ENCODE data around the gene FGD6. TPM values are rescaled to one million over a fixed set of nuclear protein-coding genes. Genes with fewer than 3 reads are reported as not detected.
"Not testable (repeated sequence)": the region's sequence is repeated elsewhere in the genome, so short reads cannot be mapped to it uniquely, and the experiment has no call there.

FGD6 gene
- total RNA-seq, 1 donor = 12.5 TPM

DNA sequence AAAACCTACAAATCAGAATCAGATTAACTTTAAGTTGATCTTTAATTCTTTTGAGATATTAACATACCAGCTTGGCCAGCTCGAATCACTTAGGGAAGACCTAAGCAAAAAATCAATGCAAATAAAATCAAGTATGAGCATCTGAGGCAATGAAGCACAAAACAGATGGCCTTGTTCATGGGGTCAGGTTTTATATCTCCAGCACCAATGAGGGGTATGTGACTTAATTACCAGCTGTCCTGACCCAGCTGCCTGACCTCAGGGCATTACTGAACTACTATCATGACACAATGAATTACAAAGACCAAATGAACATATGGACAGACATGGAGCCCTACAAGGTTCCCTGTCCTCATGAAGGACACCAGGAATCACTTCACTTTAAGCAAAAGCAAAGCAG is 70.5 kb downstream of the FGD6 start:
- no peak for TF ChIP-seq CTCF (IDR thresholded peaks at IDR 0.05; ENCODE audit: insufficient read depth, low read length)
- no peak for DNase-seq (ENCODE audit: low read depth)
- H3K4me3 ChIP-seq (ENCODE audit: low read depth, low read length) = no peak overlapping the region

- TF ChIP-seq CTCF (IDR thresholded peaks at IDR 0.05; ENCODE audit: insufficient read depth, low read length) = no peak
- DNase-seq (ENCODE audit: low read depth) = peak; percentile 74
- H3K4me3 ChIP-seq (ENCODE audit: low read depth, low read length) = no peak overlapping the region
These were observed 73.6 kb downstream of the FGD6 start for GRCh38 chr12:95143621-95144205.

DNA sequence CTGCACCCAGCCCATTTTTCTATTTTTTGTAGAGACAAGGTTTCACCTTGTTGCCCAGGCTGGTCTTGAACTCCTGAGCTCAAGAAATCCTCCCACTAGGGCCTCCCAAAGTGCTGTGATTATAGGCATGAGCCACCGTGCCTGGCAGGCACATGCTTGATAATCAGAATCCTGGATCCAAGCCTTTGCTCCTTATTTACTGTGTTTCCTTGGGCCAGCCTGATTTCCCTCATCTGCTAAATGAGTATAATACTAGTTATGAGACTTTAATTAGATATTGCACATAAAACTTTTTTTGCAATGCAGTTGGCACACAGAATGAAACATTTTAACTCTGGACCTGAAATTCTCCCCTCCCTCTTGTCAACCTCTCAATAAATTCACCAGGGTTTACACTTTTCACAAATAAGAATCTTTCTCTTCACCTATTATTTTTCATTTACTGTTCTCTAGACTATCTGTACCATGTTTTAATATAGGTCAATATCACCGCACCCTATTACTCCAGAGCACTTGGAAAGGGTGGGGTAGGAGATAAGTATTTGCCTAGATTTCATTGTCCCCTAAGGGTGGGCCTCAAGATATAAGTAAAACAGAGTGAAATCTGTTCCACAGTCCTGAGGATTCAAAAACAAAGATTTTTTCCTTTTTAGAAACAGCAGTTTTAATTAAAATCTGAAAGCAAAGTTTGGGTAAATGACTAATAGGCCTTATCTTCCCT is 74.7 kb downstream of the FGD6 start:
- TF ChIP-seq CTCF (IDR thresholded peaks at IDR 0.05; ENCODE audit: insufficient read depth, low read length) = no peak
- no peak for DNase-seq (ENCODE audit: low read depth)
- no peak overlapping the region for H3K4me3 ChIP-seq (ENCODE audit: low read depth, low read length)

DNA sequence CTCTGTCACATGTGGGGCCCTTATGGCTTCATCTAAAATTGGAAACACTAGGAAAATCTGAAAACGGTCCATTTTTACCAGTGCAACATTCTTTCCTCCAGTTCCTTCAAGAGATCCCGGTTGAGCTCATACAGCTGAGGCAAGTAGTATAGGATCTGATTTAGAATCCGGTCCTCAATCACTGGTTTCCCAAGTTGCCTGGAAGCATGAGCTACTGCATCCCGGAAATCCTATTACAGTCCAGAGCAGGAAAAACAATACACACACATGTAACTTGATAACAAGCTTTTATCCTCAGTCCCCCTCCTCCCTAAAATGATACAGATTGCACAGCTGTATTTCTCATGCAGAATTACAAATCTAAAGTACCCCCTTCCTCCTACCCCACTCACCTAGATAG is 76.0 kb downstream of the FGD6 start:
- H3K4me3 ChIP-seq (ENCODE audit: low read depth, low read length) = no peak overlapping the region
- no peak for TF ChIP-seq CTCF (IDR thresholded peaks at IDR 0.05; ENCODE audit: insufficient read depth, low read length)
- DNase-seq (ENCODE audit: low read depth) = no peak

- not testable (repeated sequence) for DNase-seq (ENCODE audit: low read depth); H3K4me3 ChIP-seq (ENCODE audit: low read depth, low read length)
These were observed 79.2 kb downstream of the FGD6 start for GRCh38 chr12:95138031-95138430.

DNA sequence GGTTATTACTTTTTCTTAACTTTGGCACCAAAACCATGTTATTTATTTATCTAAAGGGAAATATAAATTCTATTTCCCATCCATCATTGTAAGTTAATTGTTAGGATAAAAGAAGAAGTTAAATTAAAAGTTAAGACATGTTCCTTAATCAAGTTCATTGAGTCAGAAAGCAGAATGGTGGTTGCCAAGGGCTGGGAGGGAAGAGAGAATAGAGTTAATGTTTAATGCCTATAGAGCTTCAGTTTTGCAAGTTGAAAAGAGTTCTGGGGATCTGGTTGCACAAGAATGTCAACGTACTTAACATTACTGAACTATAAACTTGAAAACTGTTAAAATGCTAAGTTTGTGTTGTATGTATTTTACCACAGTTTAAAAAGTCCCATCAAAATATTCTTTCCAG is 80.7 kb downstream of the FGD6 start:
- no peak for TF ChIP-seq CTCF (IDR thresholded peaks at IDR 0.05; ENCODE audit: insufficient read depth, low read length)
- H3K4me3 ChIP-seq (ENCODE audit: low read depth, low read length) = no peak overlapping the region
- no peak for DNase-seq (ENCODE audit: low read depth)

DNA sequence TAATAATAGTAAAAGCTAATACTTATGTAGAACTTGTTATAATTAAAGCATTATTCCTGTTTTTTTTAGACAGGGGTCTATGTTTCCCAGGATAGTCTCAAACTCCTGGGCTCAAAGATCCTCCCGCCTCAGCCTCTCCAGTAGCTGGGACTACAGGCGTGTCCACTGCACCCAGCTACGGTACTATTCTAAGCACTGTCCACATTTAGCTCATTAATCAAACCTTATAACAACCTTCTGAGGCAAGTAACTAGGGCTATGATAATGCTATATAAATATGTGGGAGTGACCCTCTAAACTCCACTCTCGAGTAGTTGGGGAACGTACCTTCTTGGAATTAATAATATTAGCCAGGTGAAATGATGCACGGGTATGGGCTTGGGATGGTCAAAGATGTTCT is 83.2 kb downstream of the FGD6 start:
- TF ChIP-seq CTCF (IDR thresholded peaks at IDR 0.05; ENCODE audit: insufficient read depth, low read length) = no peak
- no peak overlapping the region for H3K4me3 ChIP-seq (ENCODE audit: low read depth, low read length)
- no peak for DNase-seq (ENCODE audit: low read depth)

Measured in fibroblast of the aortic adventitia (primary cell).